Stomach (tissue), 9 donors: Measurements from ENCODE around the gene TMEM74B. TPM values are rescaled to one million over a fixed set of nuclear protein-coding genes. Genes with fewer than 3 reads are reported as not detected.
A peak's percentile ranks its signal among the peaks of the same experiment; 100 is the strongest.

Source experiments
- DNase-seq, 2 donors: peaks; one replicate each; pipeline versions ENCODE4 v3.0.0 to v3.0.0-alpha.2; 2013 to 2019
- H3K27ac ChIP-seq, 5 donors: fragments of 200-600 bp in 4 of 5; sonication (generic) in 4 of 5; one replicate each; pipeline ENCODE4 v1.5.1; 2013 to 2019; ENCODE audit warnings: mild to moderate bottlenecking in 1 of 5, moderate library complexity in 1 of 5
- H3K27me3 ChIP-seq, 3 donors: fragments of 200-600 bp; sonication (generic); one replicate each; pipeline ENCODE4 v1.5.1; 2017 to 2019; ENCODE audit warnings: mixed run types in 1 of 3
- H3K36me3 ChIP-seq, 4 donors: fragments of 200-600 bp; sonication (generic); 1 replicate in 3 of 4; 2 replicates in 1 of 4; pipeline ENCODE4 v1.5.1; 2016 to 2019
- H3K4me1 ChIP-seq, 4 donors: fragments of 200-600 bp; sonication (generic); one replicate each; pipeline ENCODE4 v1.5.1; 2016 to 2019
- H3K4me3 ChIP-seq, 4 donors: fragments of 200-600 bp; sonication (generic) in 3 of 4; one replicate each; pipeline ENCODE4 v1.5.1; 2016 to 2019; ENCODE audit warnings: mild to moderate bottlenecking in 1 of 4
- H3K9me3 ChIP-seq, 4 donors: fragments of 200-600 bp; sonication (generic); one replicate each; pipeline ENCODE4 v1.5.1; 2016 to 2019
- CTCF ChIP-seq, 7 experiments: fragments of 450-650 bp in 4 of 7; fragments of 200-600 bp in 3 of 7; sonication (generic) in 3 of 7; IDR thresholded peaks; one replicate each; pipeline ENCODE4 v1.5.1; 2016 to 2019; ENCODE audit warnings: antibody characterized with exemption in 7 of 7, control low read depth in 2 of 7, mild to moderate bottlenecking in 1 of 7
- EP300 ChIP-seq: sonication (generic); formaldehyde crosslinking; IDR thresholded peaks from one replicate; pipeline ENCODE4 v1.6.1; 2017; ENCODE audit warnings: antibody characterized with exemption
- POLR2A ChIP-seq, 4 donors: fragments of 450-650 bp; IDR thresholded peaks; one replicate each; pipeline ENCODE4 v1.6.1; 2016; ENCODE audit warnings: antibody characterized with exemption in 4 of 4, control low read depth in 2 of 4, mild to moderate bottlenecking in 1 of 4, moderate library complexity in 1 of 4
- POLR2AphosphoS5 ChIP-seq, 3 donors: sonication (generic); formaldehyde crosslinking; IDR thresholded peaks; one replicate each; pipeline ENCODE4 v1.6.1; 2016; ENCODE audit warnings: antibody characterized with exemption in 3 of 3
- WGBS, 5 donors: extraction: QIAGEN DNeasy Blood & Tissue Kit in 3 of 5; methylation state at CpG; one replicate each; pipeline versions ENCODE4 v1.1.5 to v1.1.7; 2013 to 2018; 5-methylcytosine and 5-hydroxymethylcytosine counted together
- intact Hi-C: fragments of 100-400 bp; cut with DNase I; formaldehyde crosslinking; loops from one replicate; pipeline ENCODE4 v1.15.1; 2023; ENCODE audit warnings: low total_unique reads
- polyA plus RNA-seq, 3 donors: library from polyadenylated mRNA; stranded (reverse); fragments of 200-250 nt; gene quantifications; one replicate each; pipeline ENCODE4 v1.2.3, GENCODE V29; 2013
- total RNA-seq, 5 donors: library from RNA; depleted of rRNA; stranded (reverse); fragments of >200 nt; gene quantifications; one replicate each; pipeline versions ENCODE4 v1.1.0 to v1.2.3, GENCODE V29; 2014 to 2016
- donor health status: healthy with polysubstance abuse.
- donor health status: Bipolar disorder and iron deficiency.
- donor health status: healthy.

Gene TMEM74B
- total and polyA plus RNA-seq, 8 donors, result 0.45 to 72.9 (median 2.2) TPM; not detected in 2

GRCh38 chr20:1206366-1207148, 21.8 kb upstream of the TMEM74B start:
- H3K4me3 ChIP-seq, result no peak overlapping the region
- no peaks in the 10 kb centered on the region for H3K4me1 ChIP-seq
- no peaks in the 10 kb centered on the region for H3K36me3 ChIP-seq
- 62 to 76% (median 73%) methylated on average over 19 of the region's 19 CpGs for WGBS, 5 donors
- peak in 1 of 2 donors; percentile 14 for DNase-seq
- peaks cover 0 to 12% (median 0%) of the 10 kb centered on the region in 3 donors for H3K27me3 ChIP-seq
- intact Hi-C loops, result no loop called here
- TF ChIP-seq EP300 (no peak), POLR2AphosphoS5 (IDR thresholded peaks at IDR 0.05) (no peak), POLR2A (IDR thresholded peaks at IDR 0.05) (no peak), CTCF (IDR thresholded peaks at IDR 0.05) (no peak)
- no peak overlapping the region for H3K27ac ChIP-seq
- no peaks in the 10 kb centered on the region for H3K9me3 ChIP-seq

GRCh38 chr20:1205802-1206201, 21.0 kb upstream of the TMEM74B start:
- H3K9me3 ChIP-seq, result no peaks in the 10 kb centered on the region
- 92 to 97% (median 94%) methylated on average over 8 of the region's 8 CpGs for WGBS, 5 donors
- intact Hi-C loops, result no loop called here

GRCh38 chr20:1204576-1204975, 19.8 kb upstream of the TMEM74B start:
- 86 to 100% (median 87%) methylated on average over 2 of the region's 2 CpGs for WGBS, 5 donors
- no peak for DNase-seq
- Histone ChIP-seq H3K4me1 (no peaks in the 10 kb centered on the region), H3K9me3 (no peaks in the 10 kb centered on the region), H3K36me3 (no peaks in the 10 kb centered on the region), H3K27ac (no peak overlapping the region), H3K27me3 (peaks cover 0 to 4% (median 0%) of the 10 kb centered on the region in 3 donors), H3K4me3 (no peak overlapping the region)
- TF ChIP-seq CTCF (IDR thresholded peaks at IDR 0.05) (no peak), POLR2A (IDR thresholded peaks at IDR 0.05) (no peak), EP300 (no peak), POLR2AphosphoS5 (IDR thresholded peaks at IDR 0.05) (no peak)
- intact Hi-C loops, result no loop called here

More at GRCh38 chr20:1205802-1206201, 21.0 kb upstream of the TMEM74B start:
- H3K4me1 ChIP-seq, result no peaks in the 10 kb centered on the region
- peaks cover 0 to 5% (median 0%) of the 10 kb centered on the region in 3 donors for H3K27me3 ChIP-seq
- DNase-seq, result no peak
- TF ChIP-seq EP300, result no peak
- no peak for TF ChIP-seq CTCF (IDR thresholded peaks at IDR 0.05)
- no peak for TF ChIP-seq POLR2AphosphoS5 (IDR thresholded peaks at IDR 0.05)
- no peak for TF ChIP-seq POLR2A (IDR thresholded peaks at IDR 0.05)
- no peaks in the 10 kb centered on the region for H3K36me3 ChIP-seq
- H3K4me3 ChIP-seq, result no peak overlapping the region
- no peak overlapping the region for H3K27ac ChIP-seq

- no peak overlapping the region for H3K27ac ChIP-seq
Measured at GRCh38 chr20:1204113-1204512, 19.3 kb upstream of the TMEM74B start.

More at GRCh38 chr20:1204113-1204512, 19.3 kb upstream of the TMEM74B start:
- no peak for DNase-seq
- Histone ChIP-seq H3K27me3 (peaks cover 0 to 4% (median 0%) of the 10 kb centered on the region in 3 donors), H3K9me3 (no peaks in the 10 kb centered on the region), H3K4me3 (no peak overlapping the region), H3K36me3 (no peaks in the 10 kb centered on the region), H3K4me1 (no peaks in the 10 kb centered on the region)
- 46 to 64% (median 60%) methylated on average over 5 of the region's 5 CpGs for WGBS, 5 donors
- TF ChIP-seq CTCF (IDR thresholded peaks at IDR 0.05) (no peak), EP300 (no peak), POLR2AphosphoS5 (IDR thresholded peaks at IDR 0.05) (no peak), POLR2A (IDR thresholded peaks at IDR 0.05) (no peak)
- intact Hi-C loops, result no loop called here
